Activated gamma-delta T cell treated with anti-CD3 and anti-CD28 coated beads, Interleukin-2, amount 50 U/mL, for 16 hours (primary cell): Measurements from ENCODE around the gene CEP295NL.
"Not testable (repeated sequence)": the region's sequence is repeated elsewhere in the genome, so short reads cannot be mapped to it uniquely, and the experiment has no call there.

Experiments
- DNase-seq: peaks from one replicate; pipeline ENCODE4 v3.0.0-alpha.2; 2020; ENCODE audit warnings: low read depth

The CEP295NL gene

DNA sequence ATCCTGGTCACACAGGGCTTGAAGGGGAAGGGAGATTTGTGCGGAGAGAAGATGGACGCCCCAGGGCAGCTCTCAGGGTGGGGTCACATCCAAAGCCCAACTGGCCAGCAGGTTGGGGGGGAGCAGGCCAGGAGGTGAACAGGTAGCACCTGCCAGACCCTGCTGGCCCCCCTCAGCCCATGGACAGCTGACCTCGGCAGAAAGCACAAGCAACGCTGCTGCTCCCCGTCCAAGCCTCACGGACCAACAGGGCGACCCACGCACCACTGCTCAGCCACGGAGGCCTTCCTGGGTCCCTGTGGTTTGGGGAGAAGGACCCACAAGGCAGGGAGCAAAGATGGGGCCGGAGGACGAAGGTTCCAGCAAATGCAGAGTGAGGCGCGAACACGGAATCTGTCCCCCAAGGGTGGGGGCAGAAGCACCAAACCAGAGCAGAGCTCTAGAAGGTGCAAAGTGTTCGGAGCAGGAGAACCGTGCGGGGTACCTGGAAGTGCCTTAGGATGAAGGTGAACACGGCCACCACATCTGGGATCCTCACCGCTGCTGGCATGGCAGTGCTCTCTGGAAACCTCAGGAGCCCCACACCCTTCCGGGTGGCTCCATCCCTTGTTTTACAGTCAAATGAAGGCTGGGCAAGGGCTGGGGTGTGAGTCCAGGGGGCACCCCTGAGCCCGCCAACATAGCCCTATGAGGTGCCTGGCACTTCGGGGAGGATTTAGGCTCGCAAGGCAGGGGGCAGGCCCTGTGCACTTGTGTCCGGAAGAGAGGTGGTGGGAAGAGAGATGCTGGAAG is 17.9 kb downstream of the CEP295NL start:
- no peak for DNase-seq

DNA sequence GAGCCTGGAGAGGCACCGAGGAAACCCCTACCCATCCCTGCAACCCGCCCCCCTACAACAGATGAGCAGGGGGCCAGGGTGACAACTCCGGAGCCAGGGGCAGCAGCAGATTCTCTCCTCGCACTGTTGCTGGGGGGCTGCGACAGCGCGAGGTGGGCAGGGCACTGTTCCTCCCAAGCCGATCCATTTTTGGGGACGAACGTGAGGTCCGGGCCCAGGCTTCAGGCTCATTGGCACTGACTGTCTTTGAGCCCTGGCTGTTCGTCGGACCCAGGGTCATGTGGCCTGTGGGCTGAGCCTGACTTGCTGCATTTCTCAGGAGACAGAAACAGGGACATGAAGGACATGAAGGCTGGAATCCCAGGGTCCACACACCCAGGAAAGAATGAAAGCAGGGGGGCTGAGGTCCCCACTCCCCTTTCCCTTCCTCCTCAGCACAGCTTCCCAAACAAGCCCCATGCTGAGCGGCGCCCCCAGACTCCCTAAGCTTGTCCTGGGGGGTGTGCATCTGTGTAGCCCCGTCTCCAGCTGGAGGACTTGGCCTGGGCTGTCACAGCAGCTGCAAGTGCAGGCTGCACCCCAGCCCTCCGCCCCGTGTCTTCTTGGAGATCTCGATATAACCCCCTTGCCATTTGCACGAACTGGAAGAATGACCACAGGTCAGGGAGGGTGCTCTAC is 18.7 kb downstream of the CEP295NL start:
- no peak for DNase-seq

DNA sequence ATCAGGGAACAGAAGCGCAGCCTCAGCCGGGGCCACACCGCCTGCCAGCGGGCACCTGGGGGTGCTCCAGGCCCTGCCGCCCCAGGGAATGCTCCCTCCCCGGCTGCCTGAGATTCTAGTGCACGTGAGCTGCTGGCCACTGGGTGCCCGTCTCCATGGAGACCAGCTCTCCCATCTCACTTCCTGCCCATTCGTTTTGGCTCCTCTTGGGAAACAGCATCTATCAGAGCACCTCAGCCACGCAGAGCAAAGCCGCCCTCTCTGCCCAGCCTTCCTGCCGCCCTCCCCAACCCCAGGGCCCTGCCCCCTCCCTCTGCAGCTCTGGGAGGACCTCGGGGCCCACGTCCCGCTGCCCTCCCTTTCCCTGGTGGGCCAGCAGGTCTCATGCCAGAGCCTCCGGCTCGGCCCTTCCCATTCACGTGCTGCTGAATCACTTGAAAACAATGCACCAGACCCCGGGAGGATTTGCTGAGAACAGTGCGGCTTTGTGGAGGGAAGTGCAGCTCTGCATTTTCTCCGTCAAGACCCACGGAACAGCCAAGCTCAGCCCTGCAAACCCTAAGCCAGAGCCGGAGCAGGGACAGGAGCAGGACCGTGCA is 19.4 kb downstream of the CEP295NL start:
- no peak for DNase-seq

DNA sequence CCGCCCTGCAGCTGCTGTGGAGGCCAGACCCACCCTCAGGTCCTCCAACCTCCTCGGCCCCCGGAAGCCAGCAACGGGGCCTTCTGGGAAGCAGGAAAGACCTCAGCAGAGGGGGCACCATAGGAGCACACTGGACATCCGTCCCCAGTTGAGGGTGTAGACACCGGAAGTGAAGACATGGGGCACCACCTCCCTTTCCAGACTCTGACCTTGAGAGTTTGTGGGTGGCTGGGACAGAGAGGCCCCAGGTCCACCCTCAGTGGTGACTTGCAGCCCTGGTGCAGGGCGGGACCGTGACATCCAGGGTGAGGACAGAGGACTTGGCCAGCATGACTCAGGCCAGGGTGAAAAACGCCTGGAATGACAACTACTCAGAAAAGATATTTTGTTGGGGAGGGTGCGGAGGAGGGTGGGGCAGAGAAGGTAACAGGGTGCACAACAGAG is 19.9 kb downstream of the CEP295NL start:
- no peak for DNase-seq

DNA sequence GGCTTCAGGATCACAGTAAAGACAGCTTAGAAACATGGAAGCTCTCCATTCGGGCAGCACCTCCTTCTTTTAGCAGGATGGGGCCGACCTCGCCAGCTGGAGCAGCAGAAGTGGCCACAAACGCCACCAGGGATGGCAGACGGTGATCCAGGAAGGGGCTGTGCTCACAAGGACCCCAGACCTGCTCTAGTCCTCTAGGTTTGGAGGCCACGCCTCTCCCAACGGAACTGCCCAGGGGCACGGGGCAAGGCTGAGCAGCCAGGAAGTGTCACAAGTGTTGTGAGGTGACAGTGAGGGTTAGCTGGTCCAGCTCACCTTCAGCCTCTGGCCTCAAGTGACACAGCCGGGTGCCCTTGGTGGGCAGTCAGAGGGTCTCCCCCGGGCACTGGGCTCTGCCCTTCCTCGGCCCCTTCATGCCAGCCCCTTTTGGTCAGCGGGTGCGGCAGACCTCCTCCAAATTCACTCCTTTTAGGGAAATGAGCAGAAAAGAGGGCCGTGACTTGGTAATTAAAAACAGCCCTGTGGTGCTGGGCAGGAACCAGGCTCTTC is 20.4 kb downstream of the CEP295NL start:
- no peak for DNase-seq

DNA sequence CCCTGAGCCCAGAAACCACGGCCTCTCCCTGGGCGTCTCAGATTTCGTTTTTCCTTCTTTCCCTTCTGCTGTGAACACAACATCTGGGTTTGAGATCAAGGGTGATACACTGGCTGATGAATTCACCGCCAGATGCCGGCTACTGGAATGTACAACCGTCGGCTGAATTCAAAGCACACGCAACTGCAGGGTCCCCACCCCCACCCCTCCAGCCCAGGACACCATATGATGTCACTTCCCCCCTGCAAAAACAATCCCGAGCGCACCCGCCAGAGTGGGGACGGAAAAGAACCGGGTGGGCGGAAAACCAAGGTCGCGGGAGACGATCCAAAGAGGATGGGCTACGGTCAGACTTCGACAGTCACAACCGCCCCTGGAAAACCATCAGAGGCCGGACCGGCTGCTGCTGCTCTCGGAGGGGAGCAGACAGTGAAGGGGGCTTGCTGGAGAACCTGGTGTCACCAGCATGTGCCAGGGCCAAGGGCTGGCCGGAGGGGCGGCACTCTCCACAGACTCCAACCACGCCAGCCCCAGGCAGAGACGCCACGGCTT is 23.3 kb downstream of the CEP295NL start:
- DNase-seq: no peak

DNA sequence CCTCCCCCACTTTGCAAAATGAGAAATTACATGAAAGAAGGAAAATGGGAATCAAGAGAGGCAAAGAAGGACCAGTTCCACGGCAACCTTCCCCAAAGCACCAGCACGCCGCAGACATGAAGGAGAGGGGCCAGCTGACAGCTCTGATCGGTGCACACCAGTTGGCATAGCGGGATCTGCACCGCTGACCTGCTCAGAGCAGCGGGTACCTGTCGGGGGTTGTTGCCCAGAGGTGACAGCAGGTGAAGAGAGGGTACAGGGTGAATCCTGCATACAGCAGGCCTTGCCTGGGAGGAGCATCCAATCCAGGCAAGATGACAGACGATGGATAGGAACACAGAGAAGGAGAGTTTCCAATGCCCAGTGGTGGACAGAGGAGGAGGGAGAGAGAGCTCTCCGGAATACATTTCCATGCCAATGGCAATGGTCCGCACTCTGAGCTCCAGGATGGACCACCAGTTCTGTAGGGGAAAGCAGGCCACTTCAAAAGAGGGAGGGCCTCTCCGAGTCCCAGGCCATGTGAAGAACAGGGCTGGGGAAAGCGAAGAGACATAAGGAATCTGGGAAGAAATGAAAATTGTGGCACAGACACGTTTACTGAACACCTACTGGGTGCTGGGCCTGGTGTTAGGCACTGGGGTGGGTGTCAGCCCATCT is 24.0 kb downstream of the CEP295NL start:
- DNase-seq: no peak

DNA sequence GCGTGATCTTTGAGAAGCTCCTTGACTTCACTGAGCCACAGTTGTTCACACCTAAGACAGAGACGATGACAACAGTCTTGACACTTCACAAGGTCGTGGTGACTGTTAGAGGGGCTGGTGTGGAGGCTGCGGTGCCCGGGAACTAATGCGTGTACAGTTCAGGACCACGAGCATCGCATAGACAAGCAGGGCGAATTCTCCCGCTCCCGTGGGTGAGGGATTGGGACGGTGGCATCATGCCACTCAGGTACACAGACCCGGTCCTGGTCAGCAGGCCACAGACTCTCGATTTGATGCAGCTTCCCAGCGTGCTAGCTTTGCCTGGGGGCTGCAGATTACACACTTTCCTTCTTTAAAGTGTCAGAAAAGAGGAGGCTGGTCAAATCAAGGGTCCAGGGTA is 24.7 kb downstream of the CEP295NL start:
- no peak for DNase-seq

DNA sequence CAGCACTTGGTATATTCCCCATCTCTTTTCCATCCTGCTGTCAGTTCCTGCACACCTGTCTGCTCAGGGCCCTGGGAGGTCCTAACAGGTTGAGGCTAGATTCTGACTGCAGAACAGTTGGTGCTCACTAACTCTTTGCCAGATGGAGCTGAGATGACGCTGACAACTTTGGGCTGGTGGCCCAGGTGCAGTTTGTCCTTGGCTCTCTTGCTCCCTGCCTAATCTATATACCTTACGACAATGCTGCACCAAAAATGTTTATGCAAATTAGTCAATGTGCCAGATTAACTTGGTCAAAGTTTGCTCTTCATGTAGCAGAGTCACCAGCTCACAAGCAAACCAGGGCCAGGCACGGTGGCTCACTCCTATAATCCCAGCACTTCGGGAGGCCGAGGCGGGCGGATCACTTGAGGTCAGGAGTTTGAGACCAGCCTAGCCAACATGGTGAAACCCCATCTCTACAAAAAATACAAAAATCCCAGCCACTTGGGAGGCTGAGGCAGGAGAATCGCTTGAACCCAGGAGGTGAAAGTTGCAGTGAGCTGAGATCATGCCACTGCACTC is 26.0 kb downstream of the CEP295NL start:
- DNase-seq: not testable (repeated sequence)

DNA sequence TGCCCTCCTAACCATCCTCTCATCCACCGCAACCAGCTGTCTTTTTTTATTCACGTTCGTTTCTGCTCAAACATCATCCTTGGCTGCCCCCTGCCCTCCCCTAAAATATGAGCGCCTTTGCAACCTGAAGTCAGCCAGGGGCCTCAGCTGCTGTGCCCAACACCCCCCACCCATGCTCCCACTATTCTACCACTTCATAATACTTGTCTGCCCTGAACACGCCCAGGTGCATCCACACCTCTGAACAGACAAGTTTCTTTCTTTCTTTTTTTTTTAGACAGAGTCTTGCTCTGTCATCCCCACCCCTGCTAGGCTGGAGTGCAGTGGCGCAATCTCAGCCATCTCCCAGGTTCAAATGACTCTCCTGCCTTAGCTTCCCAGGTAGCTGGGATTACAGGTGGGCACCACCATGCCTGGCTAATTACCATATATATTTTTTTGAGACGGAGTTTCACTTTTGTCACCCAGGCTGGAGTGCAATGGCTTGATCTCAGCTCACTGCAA is 26.9 kb downstream of the CEP295NL start:
- no peak for DNase-seq

DNA sequence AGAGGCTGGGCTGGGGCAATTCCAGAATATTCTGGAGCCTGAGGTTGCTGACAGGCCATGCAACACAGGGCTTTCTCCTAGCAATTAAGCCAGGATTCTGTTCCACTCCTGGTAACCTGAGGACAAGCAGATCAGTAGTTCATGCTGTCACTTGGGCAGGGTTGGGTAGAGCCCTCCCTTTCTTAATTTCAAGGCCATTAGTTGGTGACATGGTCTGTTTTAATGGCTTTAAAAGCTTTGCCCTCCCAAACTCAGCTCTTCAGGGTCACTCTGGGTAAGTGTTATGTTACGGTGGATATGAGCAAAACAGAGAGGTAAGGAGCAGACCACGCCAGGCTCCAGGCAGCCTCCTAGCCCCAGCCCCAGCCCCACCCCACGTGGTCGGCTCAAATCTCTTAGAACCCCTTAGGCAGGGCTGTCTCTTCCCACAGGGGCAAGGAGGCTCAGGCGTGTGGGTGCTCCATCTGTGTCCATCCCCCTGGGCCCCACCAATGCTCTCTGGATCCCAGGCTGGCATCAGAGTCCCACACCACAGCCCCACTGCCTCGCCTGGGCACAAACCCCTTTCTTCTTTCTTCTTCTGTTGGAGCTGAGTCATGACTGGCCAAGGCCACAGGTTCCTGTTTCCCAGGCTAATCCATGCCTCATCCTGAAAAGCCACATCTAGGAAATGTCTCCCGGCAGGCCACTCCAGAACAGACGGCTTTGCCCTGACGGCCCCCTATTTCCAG is 27.5 kb downstream of the CEP295NL start:
- DNase-seq: no peak

DNA sequence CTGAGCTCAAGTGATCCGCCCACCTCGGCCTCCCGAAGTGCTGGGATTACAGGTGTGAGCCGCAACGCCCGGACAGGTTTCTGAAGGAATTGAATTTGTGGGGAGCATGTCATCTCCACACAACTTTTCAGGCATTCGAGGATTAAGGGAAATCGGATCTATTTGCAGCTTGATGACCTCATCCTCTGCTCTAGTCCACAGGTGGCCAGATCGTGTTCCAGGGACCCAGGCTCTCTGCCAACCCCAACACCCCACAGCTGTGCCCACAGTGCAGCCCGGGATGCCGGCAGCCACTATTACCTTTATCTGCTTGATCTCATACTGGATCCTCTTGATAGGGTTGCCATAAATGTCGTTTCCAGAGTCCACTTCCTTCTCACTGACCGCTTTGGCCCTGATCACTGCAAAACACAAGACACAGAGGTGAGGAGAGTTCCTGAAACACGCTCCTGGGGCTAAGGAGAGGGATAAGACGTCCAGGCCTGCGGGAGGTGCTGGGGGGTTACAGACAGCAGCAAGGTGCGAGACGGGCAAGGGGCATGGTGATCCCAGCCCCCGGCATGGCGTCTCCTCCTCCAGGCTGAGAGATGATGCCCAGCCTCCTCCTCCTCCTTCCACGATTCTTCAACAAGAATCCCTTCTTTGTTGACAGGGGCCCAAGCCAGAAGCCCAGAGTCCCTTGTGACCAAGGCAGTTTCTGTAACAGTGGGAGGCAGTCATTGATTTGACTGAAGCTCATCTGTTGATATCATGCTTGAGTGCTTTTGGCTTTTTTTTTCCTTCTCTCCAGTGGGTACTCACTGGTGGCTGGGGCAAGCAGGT is 29.3 kb downstream of the CEP295NL start:
- DNase-seq: no peak

DNA sequence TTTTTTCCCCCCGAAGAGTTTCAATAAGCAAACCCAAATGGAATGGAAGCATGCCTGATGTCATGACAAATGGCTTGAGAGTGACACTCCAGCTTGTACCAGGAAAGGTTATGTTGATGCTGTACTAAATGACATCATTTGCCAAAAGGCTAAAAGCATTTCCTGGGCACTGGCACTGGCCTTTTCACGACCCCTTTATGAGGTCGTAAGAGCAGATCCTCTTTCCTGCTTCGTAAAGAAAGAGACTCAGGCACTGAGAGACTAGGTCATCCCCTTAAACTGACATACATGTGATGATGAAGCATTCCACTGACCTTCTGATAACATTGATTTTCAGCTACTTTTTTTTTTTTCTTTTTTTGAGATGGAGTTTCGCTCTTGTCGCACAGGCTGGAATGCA is 30.5 kb downstream of the CEP295NL start:
- DNase-seq: no peak

DNA sequence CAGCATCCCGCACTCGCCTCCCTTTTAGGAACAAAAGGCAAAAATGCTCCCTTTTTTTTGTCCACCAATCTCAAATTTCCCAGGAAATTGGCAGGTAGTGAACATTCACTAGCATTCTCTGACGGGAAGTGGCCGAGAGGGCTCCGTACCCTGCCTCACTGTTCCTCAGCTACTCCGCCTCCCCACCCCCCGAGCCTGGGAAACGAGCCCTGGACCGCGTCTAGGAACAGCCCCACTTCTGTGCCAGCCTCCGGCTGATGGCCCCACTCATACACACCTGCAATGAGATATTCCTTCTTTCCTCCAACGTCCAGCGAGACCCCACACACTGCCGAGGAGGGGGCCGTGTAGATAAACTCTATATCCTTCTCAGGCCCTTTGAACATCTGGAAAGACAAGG is 32.4 kb downstream of the CEP295NL start:
- DNase-seq: no peak

DNA sequence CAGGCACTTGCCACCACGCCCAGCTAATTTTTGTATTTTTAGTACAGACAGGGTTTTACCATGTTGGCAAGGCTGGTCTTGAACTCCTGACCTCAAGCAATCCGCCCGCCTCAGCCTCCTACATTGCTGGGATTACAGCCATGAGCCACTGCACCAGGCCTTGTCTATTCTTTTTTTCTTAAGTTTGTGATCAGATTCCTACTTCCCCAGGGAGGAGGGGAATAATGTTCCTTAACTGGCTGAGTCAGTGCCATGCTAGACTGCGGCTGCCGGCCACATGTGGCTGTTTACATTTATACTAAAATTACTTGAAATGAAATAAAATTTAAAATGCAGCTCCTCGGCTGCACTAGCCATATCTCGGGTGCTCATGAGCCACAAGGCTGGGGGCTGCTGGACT is 34.6 kb downstream of the CEP295NL start:
- no peak for DNase-seq

DNA sequence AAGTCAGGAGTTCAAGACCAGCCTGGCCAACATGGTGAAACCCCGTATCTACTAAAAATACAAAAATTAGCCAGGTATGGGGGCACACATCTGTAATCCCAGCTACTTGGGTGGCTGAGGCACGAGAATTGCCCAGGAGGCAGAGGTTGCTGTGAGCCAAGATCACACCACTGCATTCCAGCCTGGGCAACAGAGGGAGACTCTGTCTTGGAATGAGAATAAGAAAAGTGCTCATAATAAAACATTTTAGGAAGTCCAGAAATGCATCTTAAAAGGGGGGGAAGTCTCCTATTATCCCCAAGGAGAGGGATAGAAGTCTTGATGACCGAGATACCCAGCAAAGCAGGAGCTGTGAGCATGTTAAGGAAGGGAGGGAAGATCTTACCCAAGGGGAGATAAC is 36.0 kb downstream of the CEP295NL start:
- DNase-seq: not testable (repeated sequence)

DNA sequence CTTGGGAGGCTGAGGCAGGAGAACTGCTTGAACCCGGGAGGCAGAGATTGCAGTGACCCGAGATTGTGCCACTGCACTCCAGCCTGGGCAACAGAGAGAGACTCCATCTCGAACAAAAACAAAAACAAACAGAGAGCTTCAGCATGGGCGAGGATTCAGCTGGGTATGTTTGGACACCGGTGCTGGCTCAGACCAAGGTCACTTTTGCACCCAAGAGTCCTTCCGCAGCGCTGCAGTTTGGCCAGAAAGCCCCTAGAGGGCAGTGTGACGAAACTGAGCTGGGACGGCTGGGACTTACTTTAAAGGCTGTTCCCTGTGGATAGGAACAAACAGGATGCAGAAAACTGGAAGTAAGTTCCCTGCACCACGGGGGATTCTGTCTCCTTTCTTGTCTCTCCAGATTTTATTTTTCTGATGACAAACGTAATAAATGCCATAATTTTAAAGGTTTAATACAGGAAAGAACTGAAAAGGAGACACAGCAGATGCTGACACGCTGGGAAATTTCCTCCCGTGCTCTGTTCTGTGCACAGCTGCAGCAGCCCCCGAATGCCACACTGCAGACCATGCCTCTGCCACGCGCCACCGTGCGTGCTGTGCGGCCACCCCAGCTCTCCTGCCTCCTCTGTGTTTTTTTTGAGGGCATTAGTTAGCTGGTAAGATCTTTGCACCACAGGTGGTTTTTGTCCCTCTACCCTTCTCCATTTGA is 37.2 kb downstream of the CEP295NL start:
- peak; percentile 44 for DNase-seq

DNA sequence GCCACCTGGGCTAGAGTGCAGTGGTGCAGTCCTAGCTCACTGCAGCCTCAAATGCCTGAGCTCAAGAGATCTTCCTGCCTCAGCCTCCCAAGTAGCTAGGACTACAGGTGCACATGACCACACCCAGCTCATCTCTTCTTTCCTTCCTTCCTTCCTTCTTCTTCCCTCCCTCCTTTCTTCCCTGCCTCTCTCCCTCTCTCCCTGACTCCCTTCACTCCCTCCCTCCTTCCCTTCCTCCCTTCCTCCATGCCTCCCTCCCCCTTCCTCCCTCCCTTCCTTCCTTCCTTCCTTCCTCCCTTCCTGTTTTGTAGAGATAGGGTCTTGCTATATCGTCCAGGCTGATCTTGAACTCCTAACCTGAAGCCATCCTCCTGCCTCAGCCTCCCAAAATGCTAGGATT is 38.9 kb downstream of the CEP295NL start:
- no peak for DNase-seq
